ENCODE data around the gene KLHDC7B.

Gene KLHDC7B
- total RNA-seq, result 0 to 2.2 (median 0) reads per million in 17 experiments

DNA sequence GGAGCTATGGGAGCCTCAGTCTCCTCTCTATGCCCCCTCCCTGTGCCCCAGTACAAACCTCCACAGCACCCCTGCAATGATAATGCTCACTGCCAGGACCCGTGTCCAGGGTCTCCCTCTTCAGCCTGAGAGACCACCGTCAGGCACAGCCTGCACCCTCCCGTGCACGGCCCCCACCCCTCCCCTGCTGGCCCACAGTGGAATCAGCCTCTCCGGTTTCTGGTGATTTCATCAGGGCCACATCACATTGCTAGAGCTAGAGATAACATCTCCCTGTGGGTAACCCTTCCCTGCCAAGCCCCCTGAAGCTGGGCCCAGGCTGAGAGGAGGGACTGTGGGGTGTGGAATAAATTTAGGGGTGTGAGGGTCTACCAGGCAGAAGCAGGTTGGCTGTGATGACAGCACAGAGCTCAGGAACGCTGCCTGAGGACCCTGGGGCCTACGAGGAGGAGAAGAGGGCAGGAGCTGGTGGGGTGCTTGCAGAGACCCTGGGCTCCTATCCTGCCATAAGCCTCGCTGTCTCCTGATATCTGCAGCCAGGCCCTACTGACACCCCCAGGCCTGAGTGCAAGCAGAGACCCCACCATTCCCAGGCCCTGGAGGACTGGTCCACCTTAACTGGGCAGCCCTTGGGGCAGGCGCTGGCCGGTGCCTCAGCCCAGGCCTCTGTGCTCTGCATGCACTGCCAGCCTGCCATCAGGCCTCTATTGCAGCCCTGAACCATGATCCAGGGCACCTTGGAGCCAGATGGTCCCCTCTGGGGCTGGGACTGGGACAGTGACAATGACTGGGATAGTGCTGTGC lies at the start of gene KLHDC7B:
Gene KLHDC7B (plus strand): TSS at position 378 of the 804 bp plus-strand sequence. CDS start 345 bp downstream, at position 723.
- no peak for DNase-seq

DNA sequence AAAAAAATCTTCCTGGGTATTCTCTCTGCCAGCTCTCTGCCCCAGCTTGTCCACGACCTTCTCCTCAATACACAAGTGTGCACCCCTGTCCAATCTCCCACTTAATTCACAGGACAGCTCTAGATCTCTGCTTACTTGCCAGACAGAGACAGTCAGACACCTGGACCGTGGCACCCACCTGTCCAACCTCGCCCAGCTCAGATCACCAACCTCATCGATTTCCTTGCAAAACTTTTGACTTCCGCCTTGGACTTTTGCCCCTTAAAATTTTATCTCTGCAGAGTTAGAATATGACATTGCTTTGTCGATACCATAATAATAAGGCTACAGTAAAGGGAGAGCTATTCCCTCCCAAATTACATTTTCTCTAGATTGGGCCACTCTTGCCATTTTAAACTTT lies 48.6 kb upstream of the KLHDC7B start:
- no peak for DNase-seq

DNA sequence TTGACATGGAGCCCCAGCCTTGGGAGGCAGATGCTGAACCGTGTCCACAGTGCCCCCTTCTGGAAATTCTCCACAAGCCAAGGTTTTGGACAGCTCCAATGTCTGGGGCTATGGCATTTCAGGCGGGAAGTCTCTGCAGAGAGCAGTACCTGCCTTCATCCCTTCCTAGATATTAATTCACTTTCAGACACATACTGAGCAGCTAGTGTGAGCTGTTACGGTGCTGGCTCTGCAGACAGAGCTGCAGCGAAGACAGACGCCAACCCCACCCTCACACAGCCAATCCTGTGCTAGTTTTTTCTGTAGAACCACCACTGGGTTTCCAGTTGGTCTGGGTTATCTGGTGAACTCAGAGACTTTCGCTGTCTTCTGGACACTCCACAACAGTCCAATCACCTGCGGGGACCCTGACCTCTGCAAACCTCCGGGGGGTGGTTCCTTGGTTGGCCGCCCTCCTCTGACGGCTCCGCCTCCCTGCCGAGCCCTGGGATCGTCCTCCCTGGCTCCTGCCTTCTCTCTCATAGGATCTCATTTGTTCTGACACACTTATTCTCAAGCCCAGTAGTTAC lies 47.3 kb upstream of the KLHDC7B start:
- peak; percentile 77 to 89 (median 85) for DNase-seq

- DNase-seq, result no peak
Observed at GRCh38 chr22:50500452-50500851, 45.2 kb upstream of the KLHDC7B start.

DNA sequence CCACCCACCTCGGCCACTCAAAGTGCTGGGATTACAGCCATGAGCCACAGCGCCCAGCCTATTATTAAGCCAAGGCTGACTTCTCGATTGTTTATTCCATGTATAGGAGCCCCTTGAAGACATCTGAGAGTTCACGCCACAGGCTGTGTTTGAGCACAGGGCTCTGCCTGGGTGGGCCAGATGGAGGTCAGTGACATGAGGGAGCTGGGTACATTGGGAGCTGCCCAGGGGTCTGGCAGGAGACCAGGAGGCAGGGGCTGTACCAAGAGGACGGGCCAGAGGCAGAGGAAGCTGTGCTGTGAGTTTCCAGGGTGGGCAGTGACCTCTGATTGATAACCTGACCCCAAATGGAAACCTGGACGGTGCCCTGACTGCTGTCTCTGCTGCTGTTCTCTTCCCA lies 43.6 kb upstream of the KLHDC7B start:
- DNase-seq, result no peak

DNA sequence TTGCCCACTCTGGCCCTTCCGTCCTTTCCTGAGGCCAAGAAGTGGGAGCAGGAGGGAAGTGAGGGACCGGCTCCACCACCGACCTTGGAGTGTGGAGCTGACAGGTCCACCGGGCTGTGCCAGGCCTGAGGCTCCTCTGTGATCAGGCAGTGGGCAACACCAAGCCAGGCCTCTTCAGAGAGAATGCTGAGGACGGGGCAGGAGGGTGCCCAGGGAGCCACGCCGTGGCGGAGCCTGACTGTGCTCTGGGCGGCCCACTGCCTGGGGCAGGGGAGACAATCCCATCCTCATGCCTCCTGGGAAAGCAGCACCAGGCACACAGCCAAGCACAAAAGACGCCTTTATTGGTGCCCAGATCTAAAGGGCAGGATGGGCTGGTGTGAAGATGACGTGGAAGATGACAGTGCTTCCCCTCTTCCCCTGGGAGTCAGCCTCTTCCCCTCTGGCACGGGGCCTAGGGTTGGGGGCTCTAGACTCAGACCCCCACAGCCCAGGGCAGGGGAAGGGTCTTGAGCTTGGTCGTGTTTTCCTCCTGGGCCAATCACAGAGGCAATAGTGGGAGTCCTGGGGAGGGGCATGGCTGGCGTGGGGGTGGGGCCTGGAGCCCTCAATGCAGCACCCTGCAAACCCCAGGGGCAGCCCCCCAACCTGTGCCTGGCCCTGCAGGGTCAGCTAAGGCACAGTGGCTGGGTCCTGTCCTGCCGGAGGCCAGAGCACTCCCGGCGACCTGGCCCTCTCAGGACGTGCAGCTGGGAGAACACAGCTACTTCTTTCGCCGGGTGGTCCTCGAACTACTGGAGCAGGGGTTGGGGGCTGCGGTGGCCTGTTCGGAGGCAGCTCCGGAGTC lies 42.8 kb upstream of the KLHDC7B start:
- DNase-seq, result no peak

DNA sequence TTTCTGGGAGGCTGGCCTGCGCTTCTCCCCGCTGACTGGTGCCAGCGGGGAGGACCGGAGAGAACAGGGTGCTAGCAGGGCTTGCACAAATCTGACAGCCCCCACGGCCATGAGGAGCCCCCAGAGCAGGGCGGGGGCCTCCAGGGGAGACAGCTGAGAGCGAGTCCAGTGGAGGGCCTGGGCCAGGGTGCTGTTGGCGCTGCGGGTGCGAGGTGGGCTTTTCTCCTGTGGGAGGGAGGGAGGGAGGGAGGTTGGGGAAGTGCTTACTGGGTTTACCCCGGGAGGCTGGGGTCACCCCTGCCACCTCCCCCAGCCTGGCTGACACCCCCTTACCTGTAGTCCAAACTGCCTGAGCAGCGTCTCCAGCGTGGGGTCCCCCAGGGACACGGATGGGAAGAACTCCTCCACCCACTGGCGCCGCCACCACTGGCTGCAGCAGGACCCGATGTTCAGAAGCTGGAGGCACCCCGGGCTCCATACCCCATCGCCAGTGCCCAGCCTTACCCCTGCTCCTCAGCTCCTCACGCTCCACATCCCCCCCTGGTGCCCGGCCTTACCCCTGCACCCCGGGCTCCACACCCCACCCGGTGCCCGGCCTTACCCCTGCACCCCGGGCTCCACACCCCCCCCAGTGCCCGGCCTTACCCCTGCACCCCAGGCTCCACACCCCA lies 42.1 kb upstream of the KLHDC7B start:
- DNase-seq, result no peak

DNA sequence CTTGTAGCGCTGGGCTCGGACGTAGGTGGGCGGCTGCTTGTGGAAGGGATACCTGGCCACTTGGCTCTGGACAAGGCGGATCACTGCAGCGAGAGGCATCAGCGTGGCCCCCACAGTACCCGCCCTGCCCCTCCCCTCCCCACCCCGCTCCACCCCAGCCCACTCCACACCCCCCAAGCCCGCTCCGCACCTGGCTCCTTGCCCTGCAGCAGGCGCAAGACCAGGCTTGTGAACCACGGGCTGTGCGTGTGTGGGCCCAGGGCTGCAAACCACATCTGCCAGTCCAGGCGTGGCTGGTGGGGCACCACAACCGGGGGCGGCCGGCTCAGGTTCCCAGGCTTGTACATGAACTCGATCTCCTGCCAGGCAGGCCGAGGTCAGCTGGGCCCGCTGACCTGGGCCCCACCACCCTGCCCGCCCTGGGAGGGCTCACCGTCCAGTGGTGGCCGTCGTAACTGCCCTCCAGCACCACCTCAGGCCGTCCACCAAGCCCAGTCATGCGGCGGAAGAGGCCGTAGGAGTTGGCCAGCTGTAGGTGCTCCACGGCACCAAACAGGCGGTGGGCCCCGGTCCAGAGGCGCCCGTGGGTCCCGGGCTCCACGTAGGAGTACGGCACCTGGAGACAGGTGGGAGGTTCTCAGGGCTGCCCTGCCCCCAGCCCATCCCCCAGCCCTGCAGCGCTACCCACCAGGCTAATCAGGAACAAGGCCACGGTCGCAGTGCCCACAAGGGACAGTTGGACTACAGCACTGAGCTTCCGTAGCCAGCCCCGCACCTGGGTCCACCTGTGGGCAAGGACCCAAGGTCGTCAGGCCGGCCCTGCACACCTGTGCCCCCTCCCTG lies 41.1 kb upstream of the KLHDC7B start:
- no peak for DNase-seq

GRCh38 chr22:50505276-50505775 lies 40.4 kb upstream of the KLHDC7B start:
- DNase-seq, result no peak

DNA sequence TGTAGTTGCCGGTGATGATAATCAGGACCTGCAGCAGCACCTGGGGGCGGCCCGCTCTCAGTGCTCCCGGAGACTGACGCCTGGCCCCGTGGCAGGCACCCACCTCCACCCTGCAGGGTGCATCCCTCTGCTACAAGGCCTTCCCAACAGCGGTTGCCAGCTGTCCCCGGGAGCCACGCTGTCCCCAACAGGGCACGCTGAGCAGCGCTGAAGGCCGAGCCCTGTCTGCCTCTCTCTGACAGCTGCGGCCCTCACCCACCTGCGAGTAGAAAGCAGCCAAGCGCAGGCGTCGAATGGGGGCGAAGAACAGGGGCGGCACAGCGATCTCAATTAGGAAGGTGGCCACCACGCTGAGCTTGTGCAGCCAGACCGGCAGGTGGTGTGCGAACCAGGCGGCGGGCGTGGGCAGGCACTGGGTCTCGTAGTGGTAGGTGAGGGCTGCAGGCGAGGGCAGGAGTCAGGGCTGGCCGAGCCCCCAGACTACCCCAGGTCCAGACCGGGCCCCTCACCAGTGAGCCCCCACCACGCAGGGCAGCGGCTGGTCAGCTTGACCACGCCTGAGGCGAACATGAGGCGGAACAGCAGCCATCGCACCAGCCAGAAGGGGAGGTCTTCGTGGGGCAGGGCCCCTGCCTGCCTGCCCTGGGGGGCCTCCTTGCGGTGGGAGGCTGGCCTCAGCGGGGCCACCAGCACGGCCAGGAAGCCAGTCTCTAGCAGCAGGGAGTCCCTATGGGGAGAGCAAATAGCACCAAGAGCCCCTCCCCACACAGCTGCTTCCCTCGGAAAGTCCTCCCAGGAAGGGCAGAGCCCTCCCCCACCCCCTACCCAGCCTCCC lies 39.7 kb upstream of the KLHDC7B start:
- no peak for DNase-seq

- DNase-seq, result no peak
Observed at GRCh38 chr22:50506611-50507420, 38.9 kb upstream of the KLHDC7B start.

GRCh38 chr22:50507421-50507990 lies 38.2 kb upstream of the KLHDC7B start, which contains the start of gene LMF2:
TSS of gene LMF2 (minus strand) at chr22:50507702. CDS start at chr22:50507675, 27 bp downstream.
- peak in 1 of 4 experiments; percentile 91 for DNase-seq

GRCh38 chr22:50507991-50508884 lies 37.5 kb upstream of the KLHDC7B start, which contains the start of gene NCAPH2:
TSS of gene NCAPH2 (plus strand) at chr22:50508224. CDS start at chr22:50508338, 114 bp downstream.
- DNase-seq, result peak; percentile 99 to 100 (median 99)

GRCh38 chr22:50508897-50509296 lies 36.8 kb upstream of the KLHDC7B start:
- DNase-seq, result no peak

- no peak for DNase-seq
Observed at GRCh38 chr22:50513175-50513574, 32.5 kb upstream of the KLHDC7B start.

DNA sequence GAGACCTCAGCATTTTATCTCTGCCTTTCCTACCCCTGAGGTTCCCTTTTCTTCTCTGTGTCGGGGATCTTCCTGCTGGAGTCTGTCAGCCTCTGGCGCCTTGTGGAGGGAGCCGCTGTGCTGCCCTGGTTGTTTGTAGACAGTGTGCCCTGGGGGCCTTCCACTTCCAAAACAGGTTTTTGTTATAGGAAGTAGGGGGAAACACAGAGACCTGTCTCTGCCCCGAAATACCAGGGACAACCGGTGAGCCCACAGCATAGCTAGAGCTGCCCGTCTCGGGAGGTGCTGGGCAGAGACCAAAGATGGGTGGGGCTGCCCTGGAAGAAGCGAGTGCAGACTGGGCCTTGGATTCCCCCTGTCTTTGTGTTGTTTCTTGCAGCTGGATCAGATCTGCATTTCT lies 29.6 kb upstream of the KLHDC7B start:
- no peak for DNase-seq

- no peak for DNase-seq
Observed at GRCh38 chr22:50516891-50517290, 28.8 kb upstream of the KLHDC7B start.
